SU-DHL-6 (cell line): ENCODE data around the gene RIMBP2.
"Not testable (repeated sequence)": the region's sequence is repeated elsewhere in the genome, so short reads cannot be mapped to it uniquely, and the experiment has no call there.

Experiments
- H2AFZ ChIP-seq: fragments of 200-600 bp; sonication (generic); 2 replicates; pipeline ENCODE4 v1.6.1; 2014; ENCODE audit warnings: low read depth, mild to moderate bottlenecking, moderate library complexity, mixed read lengths, antibody characterized with exemption, low read length; ENCODE audit not compliant: severe bottlenecking
- H3F3A ChIP-seq: fragments of 200-600 bp; shearing (Covaris generic); 2 replicates; pipeline ENCODE4 v1.6.0; 2016; ENCODE audit warnings: antibody characterized with exemption, mild to moderate bottlenecking; ENCODE audit not compliant: insufficient read depth
- H3K27ac ChIP-seq: fragments of 200-600 bp; sonication (generic); 2 replicates; pipeline ENCODE4 v1.5.1; 2016; ENCODE audit warnings: low read depth, mild to moderate bottlenecking, low read length, moderate library complexity, mixed read lengths
- H3K27me3 ChIP-seq: fragments of 200-600 bp; sonication (generic), shearing (Covaris generic); 2 replicates; pipeline ENCODE4 v1.6.0; 2014; ENCODE audit warnings: mild to moderate bottlenecking, low read length
- H3K36me3 ChIP-seq: fragments of 200-600 bp; sonication (generic); 2 replicates; pipeline ENCODE4 v1.6.1; 2014; ENCODE audit warnings: mild to moderate bottlenecking, low read length, mixed read lengths
- H3K4me2 ChIP-seq: fragments of 300-600, 200-600 bp; shearing (Covaris generic), sonication (generic); 2 replicates; pipeline ENCODE4 v1.6.0; 2014; ENCODE audit warnings: low read length, low read depth, mild to moderate bottlenecking; ENCODE audit not compliant: poor library complexity, severe bottlenecking
- H3K4me3 ChIP-seq: fragments of 200-600 bp; sonication (generic); 2 replicates; pipeline ENCODE4 v1.5.1; 2014; ENCODE audit warnings: antibody characterized with exemption, low read length, mild to moderate bottlenecking, mixed read lengths; ENCODE audit not compliant: insufficient read depth, poor library complexity, severe bottlenecking
- H3K79me2 ChIP-seq: fragments of 200-600 bp; sonication (generic); 2 replicates; pipeline ENCODE4 v1.6.1; 2014; ENCODE audit warnings: mild to moderate bottlenecking, low read length, moderate library complexity; ENCODE audit not compliant: insufficient read depth
- H3K9ac ChIP-seq: fragments of 200-600 bp; sonication (generic); 2 replicates; pipeline ENCODE4 v1.7.0; 2014; ENCODE audit warnings: mild to moderate bottlenecking, low read length
- H3K9me2 ChIP-seq: fragments of 200-600 bp; sonication (generic); replicated peaks from 2 replicates; pipeline ENCODE4 v1.6.1; 2014; ENCODE audit warnings: low read length; ENCODE audit not compliant: insufficient read depth
- H3K9me3 ChIP-seq: fragments of 200-600 bp; sonication (generic); 2 replicates; pipeline ENCODE4 v1.6.1; 2014; ENCODE audit warnings: low read length, mixed read lengths; ENCODE audit not compliant: insufficient read depth
- H4K20me1 ChIP-seq: fragments of 200-600 bp; sonication (generic); 2 replicates; pipeline ENCODE4 v1.6.1; 2014; ENCODE audit warnings: low read depth, mild to moderate bottlenecking, antibody characterized with exemption, low read length, moderate library complexity, mixed read lengths
- EZH2phosphoT487 ChIP-seq: fragments of 200-600 bp; sonication (generic), shearing (Covaris generic); conservative IDR thresholded peaks from 2 replicates; pipeline ENCODE4 v1.6.1; 2018; ENCODE audit warnings: mild to moderate bottlenecking, antibody characterized with exemption, low read length, moderate library complexity, mixed read lengths
- TF ChIP-seq, protein P1 (sequence below): fragments of 200-600 bp; sonication (generic); IDR thresholded peaks from one replicate; pipeline ENCODE4 v1.5.1; 2017; ENCODE audit warnings: antibody characterized with exemption, mild to moderate bottlenecking, low read length, moderate library complexity; ENCODE audit not compliant: insufficient read depth, poor library complexity, severe bottlenecking

RIMBP2 gene

DNA sequence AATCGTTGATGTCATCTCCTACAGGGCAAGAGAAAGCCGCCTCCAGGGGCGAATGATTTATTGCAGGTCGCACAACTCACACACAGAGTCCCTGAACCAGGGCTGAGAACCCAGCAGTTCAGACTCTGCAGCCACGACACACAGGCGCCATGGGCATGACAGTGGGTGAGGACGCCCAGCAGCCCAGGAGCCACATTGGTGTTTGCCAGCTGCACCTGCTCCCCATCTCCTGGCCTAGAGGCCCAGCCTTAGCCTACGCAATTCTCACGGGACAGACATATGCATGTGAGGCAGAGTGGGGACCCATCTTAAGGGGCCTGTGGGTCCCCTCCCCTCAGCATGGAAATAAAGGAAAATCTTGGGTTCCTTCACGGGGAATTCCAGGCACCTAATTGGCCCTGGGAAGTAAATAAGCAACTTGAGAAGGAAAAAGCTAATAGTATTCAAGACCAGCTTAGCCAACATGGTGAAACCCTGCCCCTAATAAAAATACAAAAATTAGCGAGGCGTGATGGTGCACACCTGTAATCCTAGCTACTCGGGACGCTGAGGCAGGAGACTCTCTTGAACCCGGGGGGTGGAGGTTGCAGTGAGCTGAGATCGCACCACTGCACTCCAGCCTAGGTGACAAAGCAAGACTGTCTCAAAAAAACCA is 69.3 kb downstream of the RIMBP2 start:
- Histone ChIP-seq H3K27ac (no peak overlapping the region), H3K9ac (no peak overlapping the region), H3K9me2 (no peaks in the 10 kb centered on the region), H3K9me3 (no peaks in the 10 kb centered on the region), H3K4me2 (no peak overlapping the region), H3K27me3 (no peaks in the 10 kb centered on the region), H3F3A (no peaks in the 10 kb centered on the region), H4K20me1 (no peaks in the 10 kb centered on the region), H2AFZ (no peak overlapping the region), H3K4me3 (no peak overlapping the region), H3K36me3 (no peaks in the 10 kb centered on the region), H3K79me2 (no peaks in the 10 kb centered on the region)
- TF ChIP-seq, protein P1, sequence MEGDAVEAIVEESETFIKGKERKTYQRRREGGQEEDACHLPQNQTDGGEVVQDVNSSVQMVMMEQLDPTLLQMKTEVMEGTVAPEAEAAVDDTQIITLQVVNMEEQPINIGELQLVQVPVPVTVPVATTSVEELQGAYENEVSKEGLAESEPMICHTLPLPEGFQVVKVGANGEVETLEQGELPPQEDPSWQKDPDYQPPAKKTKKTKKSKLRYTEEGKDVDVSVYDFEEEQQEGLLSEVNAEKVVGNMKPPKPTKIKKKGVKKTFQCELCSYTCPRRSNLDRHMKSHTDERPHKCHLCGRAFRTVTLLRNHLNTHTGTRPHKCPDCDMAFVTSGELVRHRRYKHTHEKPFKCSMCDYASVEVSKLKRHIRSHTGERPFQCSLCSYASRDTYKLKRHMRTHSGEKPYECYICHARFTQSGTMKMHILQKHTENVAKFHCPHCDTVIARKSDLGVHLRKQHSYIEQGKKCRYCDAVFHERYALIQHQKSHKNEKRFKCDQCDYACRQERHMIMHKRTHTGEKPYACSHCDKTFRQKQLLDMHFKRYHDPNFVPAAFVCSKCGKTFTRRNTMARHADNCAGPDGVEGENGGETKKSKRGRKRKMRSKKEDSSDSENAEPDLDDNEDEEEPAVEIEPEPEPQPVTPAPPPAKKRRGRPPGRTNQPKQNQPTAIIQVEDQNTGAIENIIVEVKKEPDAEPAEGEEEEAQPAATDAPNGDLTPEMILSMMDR, result no peak
- TF ChIP-seq EZH2phosphoT487, result no peak

DNA sequence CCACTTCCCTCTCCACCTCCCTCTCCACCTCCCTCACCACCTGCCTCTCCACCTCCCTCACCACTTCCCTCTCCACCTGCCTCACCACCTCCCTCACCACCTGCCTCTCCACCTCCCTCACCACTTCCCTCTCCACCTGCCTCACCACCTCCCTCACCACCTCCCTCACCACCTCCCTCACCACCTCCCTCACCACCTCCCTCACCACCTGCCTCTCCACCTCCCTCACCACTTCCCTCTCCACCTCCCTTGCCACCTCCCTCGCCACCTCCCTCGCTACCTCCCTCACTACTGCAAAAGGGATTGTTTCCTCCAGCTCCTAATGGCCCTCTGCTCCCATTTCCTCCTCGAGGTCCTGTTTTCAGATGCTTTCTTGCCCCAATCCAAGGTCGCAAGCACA is 69.9 kb downstream of the RIMBP2 start:
- H3K9me2 ChIP-seq, H3K9ac ChIP-seq, H2AFZ ChIP-seq, H3K4me3 ChIP-seq, H3K4me2 ChIP-seq, H4K20me1 ChIP-seq, H3F3A ChIP-seq, H3K27me3 ChIP-seq, H3K9me3 ChIP-seq, H3K36me3 ChIP-seq, H3K79me2 ChIP-seq, H3K27ac ChIP-seq: not testable (repeated sequence)

DNA sequence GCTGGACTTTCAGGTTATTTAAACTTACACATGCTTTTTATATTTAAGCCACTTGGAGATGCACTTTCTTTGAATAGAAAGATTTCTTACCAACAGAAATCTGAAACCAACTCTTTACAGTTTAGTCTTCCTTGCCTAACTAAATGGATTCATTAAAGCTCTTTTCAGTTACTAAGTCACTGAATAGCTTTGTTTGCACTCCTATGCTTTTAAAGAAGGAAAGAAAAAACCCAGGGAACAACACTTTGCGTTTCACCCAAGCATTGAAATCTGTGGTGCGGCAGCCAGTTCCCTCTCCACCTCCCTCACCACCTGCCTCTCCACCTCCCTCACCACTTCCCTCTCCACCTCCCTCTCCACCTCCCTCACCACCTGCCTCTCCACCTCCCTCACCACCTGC is 70.3 kb downstream of the RIMBP2 start:
- TF ChIP-seq, protein P1, result no peak
- no peak for TF ChIP-seq EZH2phosphoT487
- no peaks in the 10 kb centered on the region for H3K79me2 ChIP-seq
- no peaks in the 10 kb centered on the region for H3K27me3 ChIP-seq
- H4K20me1 ChIP-seq, result no peaks in the 10 kb centered on the region
- H3K36me3 ChIP-seq, result no peaks in the 10 kb centered on the region
- no peak overlapping the region for H3K27ac ChIP-seq
- no peak overlapping the region for H2AFZ ChIP-seq
- no peak overlapping the region for H3K4me2 ChIP-seq
- H3K9ac ChIP-seq, result no peak overlapping the region
- H3K4me3 ChIP-seq, result no peak overlapping the region
- no peaks in the 10 kb centered on the region for H3F3A ChIP-seq
- no peaks in the 10 kb centered on the region for H3K9me2 ChIP-seq
- no peaks in the 10 kb centered on the region for H3K9me3 ChIP-seq

DNA sequence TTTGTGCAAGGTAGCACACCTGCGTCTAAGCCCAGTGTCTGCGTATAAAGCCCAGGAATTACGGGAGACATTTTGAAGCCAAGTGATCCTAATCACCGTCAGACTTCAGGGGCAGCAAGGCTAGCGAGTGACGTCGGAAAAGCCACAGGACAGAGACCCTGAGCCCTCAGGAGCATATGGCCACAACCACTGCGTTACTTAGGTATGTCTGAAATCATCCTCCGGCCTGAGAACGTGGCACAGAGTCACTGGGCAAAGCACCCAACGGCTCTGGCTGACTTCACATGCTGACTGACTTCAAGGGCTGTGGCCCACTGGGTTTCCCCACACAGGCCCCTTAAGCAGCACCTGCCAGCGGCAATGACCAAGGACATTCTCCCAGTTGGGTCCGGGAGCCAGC is 71.5 kb downstream of the RIMBP2 start:
- H3K4me3 ChIP-seq, result no peak overlapping the region
- no peak overlapping the region for H3K4me2 ChIP-seq
- no peak overlapping the region for H3K27ac ChIP-seq
- H3F3A ChIP-seq, result no peaks in the 10 kb centered on the region
- no peaks in the 10 kb centered on the region for H3K9me2 ChIP-seq
- no peak overlapping the region for H3K9ac ChIP-seq
- no peak for TF ChIP-seq EZH2phosphoT487
- TF ChIP-seq, protein P1, result no peak
- no peaks in the 10 kb centered on the region for H3K79me2 ChIP-seq
- H3K27me3 ChIP-seq, result no peaks in the 10 kb centered on the region
- H3K9me3 ChIP-seq, result no peaks in the 10 kb centered on the region
- no peaks in the 10 kb centered on the region for H3K36me3 ChIP-seq
- no peaks in the 10 kb centered on the region for H4K20me1 ChIP-seq
- H2AFZ ChIP-seq, result no peak overlapping the region
